OCI-LY3 (cell line): ENCODE results near the gene SNX21.

Source experiments
- H2AFZ ChIP-seq: fragments of 200-600, 300-600 bp; shearing (Covaris generic); 2 replicates; pipeline ENCODE4 v1.6.0; 2014; ENCODE audit warnings: antibody characterized with exemption, low read depth, low read length
- H3K27ac ChIP-seq: fragments of 200-600, 300-600 bp; sonication (generic); 2 replicates; pipeline ENCODE4 v1.5.1; 2014; ENCODE audit warnings: mild to moderate bottlenecking, low read length, moderate library complexity, mixed read lengths
- H3K27me3 ChIP-seq: fragments of 200-600, 300-600 bp; sonication (generic); 2 replicates; pipeline ENCODE4 v1.6.1; 2014; ENCODE audit warnings: low read depth, low read length, mixed read lengths
- H3K36me3 ChIP-seq: fragments of 200-600, 300-600 bp; sonication (generic); replicated peaks from 2 replicates; pipeline ENCODE3; 2014; ENCODE audit warnings: low read depth, low read length, mixed read lengths
- H3K4me1 ChIP-seq: fragments of 300-600, 200-600 bp; sonication (generic); 2 replicates; pipeline ENCODE4 v1.6.1; 2014; ENCODE audit warnings: low read length, mixed read lengths
- H3K4me2 ChIP-seq: fragments of 200-600, 300-600 bp; sonication (generic); 2 replicates; pipeline ENCODE4 v1.6.1; 2014; ENCODE audit warnings: low read length, mixed read lengths
- H3K4me3 ChIP-seq: fragments of 300-600, 200-600 bp; sonication (generic); 2 replicates; pipeline ENCODE4 v1.5.1; 2014; ENCODE audit warnings: antibody characterized with exemption, mild to moderate bottlenecking, low read length, moderate library complexity
- H3K79me2 ChIP-seq: fragments of 300-600, 200-600 bp; shearing (Covaris generic); 2 replicates; pipeline ENCODE4 v1.6.1; 2014; ENCODE audit warnings: mild to moderate bottlenecking, low read length, mixed read lengths
- H3K9ac ChIP-seq: fragments of 300-600, 200-600 bp; shearing (Covaris generic); 2 replicates; pipeline ENCODE4 v1.6.0; 2014; ENCODE audit warnings: mild to moderate bottlenecking, low read length, moderate library complexity
- H3K9me3 ChIP-seq: fragments of 200-600, 300-600 bp; shearing (Covaris generic); 2 replicates; pipeline ENCODE4 v1.6.1; 2014; ENCODE audit warnings: low read length, mixed read lengths; ENCODE audit not compliant: insufficient read depth
- H4K20me1 ChIP-seq: fragments of 200-600, 300-600 bp; sonication (generic); 2 replicates; pipeline ENCODE4 v1.6.1; 2016; ENCODE audit warnings: low read length, mixed read lengths; ENCODE audit not compliant: insufficient read depth
- EZH2phosphoT487 ChIP-seq: fragments of 200-600 bp; shearing (Covaris generic); IDR thresholded peaks from 2 replicates; pipeline ENCODE4 v1.6.1; 2018; ENCODE audit warnings: antibody characterized with exemption, mixed run types, low read depth
- TF ChIP-seq, protein P1 (sequence below): fragments of 200-600, 300-600 bp; sonication (generic); IDR thresholded peaks from 2 replicates; pipeline ENCODE4 v1.5.1; 2014; ENCODE audit warnings: antibody characterized with exemption, low read length, low read depth

The SNX21 gene

DNA sequence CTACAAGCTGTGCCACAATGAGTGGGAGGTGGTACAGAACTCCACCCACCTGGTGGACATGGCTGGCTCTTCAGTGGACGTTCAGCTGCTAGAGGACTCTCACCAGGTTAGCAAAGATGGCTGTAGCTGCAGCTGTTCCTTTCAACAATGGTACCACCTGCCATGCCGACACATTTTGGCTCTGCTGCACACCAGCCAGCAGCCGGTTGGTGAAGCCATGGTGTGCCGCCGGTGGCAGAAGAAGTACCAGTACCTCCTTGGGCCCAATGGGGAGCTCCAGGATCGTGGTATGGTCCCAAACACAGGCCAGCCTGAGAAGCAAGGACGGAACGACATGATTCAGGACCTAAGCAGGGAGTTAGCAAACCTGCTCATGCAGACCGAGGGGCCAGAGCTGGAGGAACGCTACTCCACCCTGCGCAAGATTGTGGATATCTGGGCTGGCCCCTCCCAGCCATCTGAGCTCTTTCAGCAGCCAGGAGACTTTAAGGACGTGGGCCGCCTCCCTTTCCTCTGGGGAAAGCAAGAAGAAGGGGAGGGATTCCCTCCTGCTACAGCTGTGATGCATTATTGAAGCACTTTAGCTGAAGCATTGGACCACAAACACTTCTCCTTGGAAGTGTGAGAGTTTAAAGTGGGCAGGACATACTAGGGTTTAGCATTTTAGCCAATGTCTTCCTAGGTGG lies 44.6 kb downstream of the SNX21 start:
- Histone ChIP-seq H2AFZ (no peak overlapping the region), H3K9ac (no peak overlapping the region), H3K36me3 (peaks cover 8% of the 10 kb centered on the region), H3K27me3 (no peaks in the 10 kb centered on the region), H4K20me1 (no peaks in the 10 kb centered on the region), H3K4me3 (no peak overlapping the region), H3K9me3 (no peaks in the 10 kb centered on the region), H3K79me2 (peaks cover 19% of the 10 kb centered on the region), H3K27ac (no peak overlapping the region), H3K4me2 (no peak overlapping the region), H3K4me1 (peaks cover 4% of the 10 kb centered on the region; the same call in 1 of the 2 replicates)
- no peak for TF ChIP-seq EZH2phosphoT487
- TF ChIP-seq, protein P1, sequence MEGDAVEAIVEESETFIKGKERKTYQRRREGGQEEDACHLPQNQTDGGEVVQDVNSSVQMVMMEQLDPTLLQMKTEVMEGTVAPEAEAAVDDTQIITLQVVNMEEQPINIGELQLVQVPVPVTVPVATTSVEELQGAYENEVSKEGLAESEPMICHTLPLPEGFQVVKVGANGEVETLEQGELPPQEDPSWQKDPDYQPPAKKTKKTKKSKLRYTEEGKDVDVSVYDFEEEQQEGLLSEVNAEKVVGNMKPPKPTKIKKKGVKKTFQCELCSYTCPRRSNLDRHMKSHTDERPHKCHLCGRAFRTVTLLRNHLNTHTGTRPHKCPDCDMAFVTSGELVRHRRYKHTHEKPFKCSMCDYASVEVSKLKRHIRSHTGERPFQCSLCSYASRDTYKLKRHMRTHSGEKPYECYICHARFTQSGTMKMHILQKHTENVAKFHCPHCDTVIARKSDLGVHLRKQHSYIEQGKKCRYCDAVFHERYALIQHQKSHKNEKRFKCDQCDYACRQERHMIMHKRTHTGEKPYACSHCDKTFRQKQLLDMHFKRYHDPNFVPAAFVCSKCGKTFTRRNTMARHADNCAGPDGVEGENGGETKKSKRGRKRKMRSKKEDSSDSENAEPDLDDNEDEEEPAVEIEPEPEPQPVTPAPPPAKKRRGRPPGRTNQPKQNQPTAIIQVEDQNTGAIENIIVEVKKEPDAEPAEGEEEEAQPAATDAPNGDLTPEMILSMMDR, result no peak

DNA sequence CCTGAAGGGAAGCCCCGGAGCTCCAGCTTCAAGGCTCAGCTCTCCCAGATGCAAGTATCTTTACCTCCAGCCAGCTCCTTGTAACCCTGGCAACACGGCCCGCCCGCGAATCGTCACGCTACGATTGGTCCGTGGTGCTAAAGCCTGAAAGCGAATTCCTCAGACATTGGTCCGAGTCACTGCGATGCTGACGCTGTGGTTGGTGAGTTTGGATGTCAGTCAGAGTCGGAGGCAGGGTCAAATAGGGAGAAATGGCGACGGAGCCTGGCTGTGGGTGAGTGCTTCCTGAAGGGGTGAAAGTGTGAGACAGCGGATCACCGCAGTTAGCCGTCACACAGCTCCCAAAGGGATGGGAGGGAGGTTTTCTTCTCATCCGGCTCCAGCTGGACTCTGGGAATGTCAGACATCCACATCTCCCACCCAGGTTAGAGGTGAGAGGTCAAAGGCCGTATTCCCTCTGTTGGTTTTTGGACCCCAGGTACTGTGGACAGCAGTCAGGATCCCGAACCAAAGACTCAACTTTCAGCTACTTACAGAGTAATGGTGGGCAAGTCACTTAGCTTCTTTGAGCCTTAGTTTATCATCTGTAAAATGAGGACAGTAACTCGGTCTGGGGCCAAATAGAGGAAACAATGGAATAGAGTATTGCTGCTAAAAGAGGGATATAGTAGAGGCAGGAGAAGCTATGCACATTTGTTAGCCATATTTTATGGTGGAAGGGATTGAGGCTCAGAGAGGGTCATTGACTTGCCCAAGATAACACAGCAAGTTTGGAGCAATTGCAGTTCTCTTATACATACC lies 47.6 kb downstream of the SNX21 start, which contains the start of gene ZSWIM1:
Gene ZSWIM1, plus strand, starts transcription at position 240 of the 801 bp plus-strand sequence. CDS start 1,366 bp downstream, outside the sequence.
- H2AFZ ChIP-seq, result peak within 1 kb of the TSS; percentile 83
- peak within 1 kb of the TSS; percentile 89 for H3K9ac ChIP-seq
- peak within 1 kb of the TSS; percentile 85 for H3K4me3 ChIP-seq
- no peaks in the 10 kb centered on the region for H3K27me3 ChIP-seq
- H3K79me2 ChIP-seq, result peaks cover 19% of the 10 kb centered on the region
- TF ChIP-seq, protein P1, result no peak
- TF ChIP-seq EZH2phosphoT487, result no peak
- H3K36me3 ChIP-seq, result peaks cover 18% of the 10 kb centered on the region
- H3K4me1 ChIP-seq, result peaks cover 12% of the 10 kb centered on the region; the same call in 1 of the 2 replicates
- no peaks in the 10 kb centered on the region for H3K9me3 ChIP-seq
- peak within 1 kb of the TSS; percentile 87 for H3K4me2 ChIP-seq
- peak within 1 kb of the TSS; percentile 37 for H3K27ac ChIP-seq
- no peaks in the 10 kb centered on the region for H4K20me1 ChIP-seq

DNA sequence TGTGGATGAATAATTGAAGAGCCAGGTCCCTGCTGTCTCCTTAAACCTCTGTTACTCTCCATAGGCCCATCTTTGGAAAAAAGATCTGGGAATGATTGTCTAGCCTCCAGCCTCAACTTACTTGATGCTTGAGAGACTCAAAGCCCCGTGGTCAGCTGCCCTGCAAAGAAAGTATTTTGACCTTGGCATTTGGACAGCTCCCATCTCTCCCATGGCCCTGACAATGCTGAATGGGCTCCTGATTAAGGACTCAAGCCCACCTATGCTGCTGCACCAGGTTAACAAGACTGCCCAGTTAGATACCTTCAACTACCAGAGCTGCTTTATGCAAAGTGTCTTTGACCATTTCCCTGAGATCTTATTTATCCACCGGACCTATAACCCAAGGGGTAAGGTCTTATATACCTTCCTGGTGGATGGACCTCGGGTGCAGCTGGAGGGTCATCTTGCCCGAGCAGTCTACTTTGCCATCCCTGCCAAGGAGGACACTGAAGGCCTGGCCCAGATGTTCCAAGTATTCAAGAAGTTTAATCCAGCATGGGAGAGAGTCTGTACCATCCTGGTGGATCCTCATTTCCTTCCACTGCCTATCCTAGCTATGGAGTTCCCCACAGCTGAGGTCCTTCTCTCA lies 49.0 kb downstream of the SNX21 start:
- Histone ChIP-seq H3K4me3 (no peak overlapping the region), H3K4me1 (peaks cover 12% of the 10 kb centered on the region; the same call in 1 of the 2 replicates), H3K4me2 (no peak overlapping the region), H3K9ac (no peak overlapping the region), H3K9me3 (no peaks in the 10 kb centered on the region), H3K79me2 (peaks cover 19% of the 10 kb centered on the region), H3K36me3 (peaks cover 24% of the 10 kb centered on the region), H3K27ac (no peak overlapping the region), H2AFZ (no peak overlapping the region), H3K27me3 (no peaks in the 10 kb centered on the region), H4K20me1 (no peaks in the 10 kb centered on the region)
- TF ChIP-seq, protein P1, result no peak
- no peak for TF ChIP-seq EZH2phosphoT487

DNA sequence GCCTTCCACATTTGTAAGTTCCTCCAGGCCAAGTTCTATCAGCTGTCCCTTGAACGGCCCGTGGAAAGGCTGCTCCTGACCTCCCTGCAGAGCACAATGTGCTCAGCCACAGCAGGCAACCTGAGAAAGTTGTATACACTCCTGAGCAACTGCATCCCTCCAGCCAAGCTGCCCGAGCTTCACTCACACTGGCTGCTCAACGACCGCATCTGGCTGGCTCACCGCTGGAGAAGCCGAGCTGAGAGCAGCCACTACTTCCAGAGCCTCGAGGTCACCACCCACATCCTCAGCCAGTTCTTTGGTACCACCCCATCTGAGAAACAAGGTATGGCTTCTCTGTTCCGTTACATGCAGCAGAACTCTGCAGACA lies 49.5 kb downstream of the SNX21 start:
- Histone ChIP-seq H3K36me3 (peaks cover 24% of the 10 kb centered on the region), H3K4me3 (no peak overlapping the region), H3K27me3 (no peaks in the 10 kb centered on the region), H3K4me2 (no peak overlapping the region), H3K27ac (no peak overlapping the region), H3K4me1 (peaks cover 12% of the 10 kb centered on the region; the same call in 1 of the 2 replicates), H3K9me3 (no peaks in the 10 kb centered on the region), H3K79me2 (peaks cover 19% of the 10 kb centered on the region), H2AFZ (no peak overlapping the region), H3K9ac (no peak overlapping the region), H4K20me1 (no peaks in the 10 kb centered on the region)
- TF ChIP-seq, protein P1, result no peak
